ENCODE results near the gene ETS1. TPM values are rescaled to one million over a fixed set of nuclear protein-coding genes. Genes with fewer than 3 reads are reported as not detected.

ETS1 gene
- total RNA-seq, 4 donors from 2014 or later: 39.5 to 74.4 (median 59.7) TPM

GRCh38 chr11:128623091-128623490, 35.7 kb upstream of the ETS1 start:
- H3K4me3 ChIP-seq: no peak overlapping the region
- no peak overlapping the region for H3K27ac ChIP-seq (replicated peaks in 1 of 4)
- H3K36me3 ChIP-seq: no peaks in the 10 kb centered on the region
- 79% methylated on average over 5 of the region's 5 CpGs for WGBS
- H3K9me3 ChIP-seq: no peaks in the 10 kb centered on the region
- peaks cover 0 to 15% (median 4%) of the 10 kb centered on the region in 4 donors for H3K4me1 ChIP-seq
- no peaks in the 10 kb centered on the region for H3K27me3 ChIP-seq
- intact Hi-C loops (cut with DNase I): no loop called here
- no peak for DNase-seq (ENCODE audit: extremely low spot score)
- no peak for TF ChIP-seq POLR2A (IDR thresholded peaks at IDR 0.05; ENCODE audit: low read depth)
- no peak for TF ChIP-seq EP300 (IDR thresholded peaks at IDR 0.05)
- no peak for TF ChIP-seq CTCF (IDR thresholded peaks at IDR 0.05)
- TF ChIP-seq POLR2AphosphoS5 (IDR thresholded peaks at IDR 0.05): no peak

DNA sequence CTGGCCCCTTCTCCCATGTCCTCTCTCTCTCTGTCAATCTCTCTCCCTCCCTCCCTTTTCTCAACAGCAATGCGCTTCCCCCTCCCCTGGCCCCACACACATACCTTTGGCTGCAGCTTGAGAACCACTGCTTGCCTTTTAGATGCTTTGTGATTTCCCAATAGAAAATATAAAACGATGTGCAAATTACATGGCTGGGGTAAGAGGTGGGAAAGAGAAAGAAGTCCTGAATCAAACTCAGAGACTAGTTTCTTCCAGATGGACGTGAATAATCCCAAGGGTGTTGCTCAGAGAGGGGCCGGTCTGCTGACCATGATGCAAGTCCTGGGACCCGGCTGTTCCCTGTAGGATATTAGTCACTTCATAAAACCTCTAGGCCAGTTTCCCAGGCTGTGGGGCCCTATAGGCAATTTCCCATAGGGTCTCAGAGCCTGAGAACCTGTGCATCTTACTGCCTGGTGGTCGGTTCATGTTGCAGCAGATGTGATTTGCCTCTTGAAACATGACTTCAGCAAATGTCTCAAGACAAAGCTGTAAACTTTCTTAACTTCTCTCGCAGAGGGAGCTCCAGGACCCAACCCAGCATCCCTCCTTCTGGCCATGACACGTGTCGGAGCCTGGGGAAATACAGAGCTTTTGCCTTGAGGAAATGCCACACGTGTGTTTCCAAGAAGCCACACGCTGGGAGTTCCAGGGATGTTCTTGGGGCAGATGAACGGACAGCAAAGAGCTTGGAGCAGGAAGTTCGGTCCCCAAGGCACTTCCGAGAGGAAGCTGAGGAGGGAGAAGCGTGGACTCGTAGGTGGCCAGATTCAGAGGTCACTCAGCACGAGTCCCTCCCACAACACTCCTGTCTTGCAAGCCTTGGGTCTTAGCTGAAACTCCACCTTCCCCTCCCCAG, 34.5 kb upstream of the ETS1 start:
- H3K27me3 ChIP-seq: no peaks in the 10 kb centered on the region
- no peaks in the 10 kb centered on the region for H3K36me3 ChIP-seq
- TF ChIP-seq POLR2A (IDR thresholded peaks at IDR 0.05; ENCODE audit: low read depth): no peak
- TF ChIP-seq CTCF (IDR thresholded peaks at IDR 0.05): no peak
- peaks cover 0 to 15% (median 4%) of the 10 kb centered on the region in 4 donors for H3K4me1 ChIP-seq
- no peak for DNase-seq (ENCODE audit: extremely low spot score)
- no peaks in the 10 kb centered on the region for H3K9me3 ChIP-seq
- H3K27ac ChIP-seq (replicated peaks in 1 of 4): peak overlapping the region in 1 of 4 donors; percentile 0
- no peak overlapping the region for H3K4me3 ChIP-seq
- intact Hi-C loops (cut with DNase I): no loop called here
- WGBS: 77% methylated on average over 17 of the region's 17 CpGs

- TF ChIP-seq CTCF (IDR thresholded peaks at IDR 0.05): no peak
- TF ChIP-seq POLR2AphosphoS5 (IDR thresholded peaks at IDR 0.05): no peak
- TF ChIP-seq EP300 (IDR thresholded peaks at IDR 0.05): no peak
- no peak for TF ChIP-seq POLR2A (IDR thresholded peaks at IDR 0.05; ENCODE audit: low read depth)
- no peaks in the 10 kb centered on the region for H3K36me3 ChIP-seq
- WGBS: 70% methylated on average over 9 of the region's 9 CpGs
- no peak for DNase-seq (ENCODE audit: extremely low spot score)
- no peaks in the 10 kb centered on the region for H3K27me3 ChIP-seq
- intact Hi-C loops (cut with DNase I): no loop called here
- no peak overlapping the region for H3K4me3 ChIP-seq
- H3K9me3 ChIP-seq: no peaks in the 10 kb centered on the region
- peaks cover 0 to 15% (median 4%) of the 10 kb centered on the region in 4 donors for H3K4me1 ChIP-seq
- no peak overlapping the region for H3K27ac ChIP-seq (replicated peaks in 1 of 4)
Observed at GRCh38 chr11:128620309-128621100, 33.1 kb upstream of the ETS1 start.

DNA sequence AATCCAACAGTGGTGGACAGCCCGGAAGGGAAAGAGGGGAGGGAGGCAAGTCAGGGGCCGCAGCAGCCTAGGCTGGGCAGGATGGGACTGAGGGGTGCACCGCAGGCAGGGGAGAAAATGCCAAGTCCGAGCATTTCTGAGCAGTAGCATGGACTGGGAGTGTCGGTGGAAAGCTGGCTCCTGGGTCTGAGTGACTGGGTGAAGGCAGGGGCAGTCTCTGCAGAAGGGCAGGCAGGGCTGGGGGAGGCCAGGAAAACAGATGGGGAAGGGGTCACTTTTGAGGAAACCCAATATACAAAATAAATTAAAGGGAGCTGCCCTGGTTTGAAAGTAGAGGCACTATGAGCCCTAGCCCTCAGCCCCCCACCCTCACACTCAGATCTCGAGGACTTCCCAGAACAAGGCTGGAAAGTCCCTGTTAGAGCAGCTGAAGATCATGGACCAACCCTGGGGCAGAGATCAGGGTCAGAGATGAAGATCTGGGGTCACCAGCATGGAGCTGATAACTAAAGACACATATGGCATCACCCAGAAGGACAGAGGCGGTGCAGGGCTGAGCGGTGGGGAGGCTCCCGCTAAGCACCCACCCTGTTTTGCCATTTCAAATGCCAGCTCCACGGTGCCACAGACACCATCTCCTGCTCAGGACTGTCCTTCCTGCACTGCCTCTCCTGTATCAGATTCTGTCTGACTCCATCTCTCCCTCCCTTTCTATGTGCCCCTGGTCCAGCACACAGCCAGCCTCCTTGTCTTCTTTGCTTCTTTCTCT, 32.4 kb upstream of the ETS1 start:
- Histone ChIP-seq H3K27me3 (no peaks in the 10 kb centered on the region), H3K36me3 (no peaks in the 10 kb centered on the region), H3K4me3 (no peak overlapping the region), H3K27ac (replicated peaks in 1 of 4) (no peak overlapping the region), H3K4me1 (peaks cover 0 to 15% (median 4%) of the 10 kb centered on the region in 4 donors), H3K9me3 (no peaks in the 10 kb centered on the region)
- intact Hi-C loops (cut with DNase I): no loop called here
- TF ChIP-seq EP300 (IDR thresholded peaks at IDR 0.05) (no peak), POLR2A (IDR thresholded peaks at IDR 0.05; ENCODE audit: low read depth) (no peak), CTCF (IDR thresholded peaks at IDR 0.05) (no peak), POLR2AphosphoS5 (IDR thresholded peaks at IDR 0.05) (no peak)
- no peak for DNase-seq (ENCODE audit: extremely low spot score)
- WGBS: 91% methylated on average over 10 of the region's 10 CpGs
